WTC11 (cell line): ENCODE data around the gene TREM2. TPM values are rescaled to one million over a fixed set of nuclear protein-coding genes. Genes with fewer than 3 reads are reported as not detected.

ENCODE experiments used
- CBFB ChIP-seq: sonication (generic); formaldehyde crosslinking; IDR thresholded peaks from 2 replicates; pipeline ENCODE4 v1.8.1; 2022; ENCODE audit warnings: mild to moderate bottlenecking, low read depth, missing genetic modification reagents
- EMX1 ChIP-seq: fragments of 250-450 bp; sonication (Bioruptor Pico); IDR thresholded peaks from 2 replicates; pipeline ENCODE4 v1.8.0; 2021; ENCODE audit warnings: mild to moderate bottlenecking
- ETV6 ChIP-seq: sonication (generic); formaldehyde crosslinking; IDR thresholded peaks from 2 replicates; pipeline ENCODE4 v1.8.1; 2022; ENCODE audit warnings: mild to moderate bottlenecking, missing genetic modification reagents
- FOXK1 ChIP-seq: sonication (generic); formaldehyde crosslinking; IDR thresholded peaks from 2 replicates; pipeline ENCODE4 v1.8.0; 2022; ENCODE audit warnings: mild to moderate bottlenecking, moderate library complexity, missing genetic modification reagents
- NFATC4 ChIP-seq: fragments of 250-450 bp; sonication (Bioruptor Pico); IDR thresholded peaks from 2 replicates; pipeline ENCODE4 v1.9.0; 2021; ENCODE audit warnings: mild to moderate bottlenecking
- NR1H2 ChIP-seq: sonication (generic); formaldehyde crosslinking; IDR thresholded peaks from 2 replicates; pipeline ENCODE4 v1.9.0; 2021; ENCODE audit warnings: mild to moderate bottlenecking, moderate library complexity, missing genetic modification reagents
- PRRX2 ChIP-seq: fragments of 250-450 bp; sonication (Bioruptor Pico); IDR thresholded peaks from 2 replicates; pipeline ENCODE4 v1.8.0; 2021; ENCODE audit warnings: mild to moderate bottlenecking
- TEAD1 ChIP-seq: sonication (generic); formaldehyde crosslinking; IDR thresholded peaks from 2 replicates; pipeline ENCODE4 v1.8.0; 2022; ENCODE audit warnings: mild to moderate bottlenecking, missing genetic modification reagents
- ZBTB21 ChIP-seq: sonication (generic); formaldehyde crosslinking; IDR thresholded peaks from 2 replicates; pipeline ENCODE4 v1.8.1; 2023; ENCODE audit warnings: mild to moderate bottlenecking, missing genetic modification reagents, borderline replicate concordance
- ZNF219 ChIP-seq: sonication (generic); formaldehyde crosslinking; IDR thresholded peaks from 2 replicates; pipeline ENCODE4 v1.8.0; 2023; ENCODE audit warnings: missing genetic modification reagents, mild to moderate bottlenecking, borderline replicate concordance
- ZNF416 ChIP-seq: fragments of 250-450 bp; sonication (Bioruptor Pico); IDR thresholded peaks from 2 replicates; pipeline ENCODE4 v1.9.0; 2021; ENCODE audit warnings: mild to moderate bottlenecking, inconsistent platforms
- total RNA-seq: library from RNA; stranded (reverse); gene quantifications from 3 replicates; pipeline ENCODE4 v1.2.3, GENCODE V29; 2021
- TF ChIP-seq, protein P1 (sequence below): sonication (generic); formaldehyde crosslinking; IDR thresholded peaks from 2 replicates; pipeline ENCODE4 v1.8.0; 2022; ENCODE audit warnings: mild to moderate bottlenecking, missing genetic modification reagents
- TF ChIP-seq, protein P2 (sequence below): sonication (generic); formaldehyde crosslinking; IDR thresholded peaks from 2 replicates; pipeline ENCODE4 v1.8.1; 2022; ENCODE audit warnings: low read depth, missing genetic modification reagents, borderline replicate concordance
- TF ChIP-seq, protein P3 (sequence below): sonication (generic); formaldehyde crosslinking; IDR thresholded peaks from 2 replicates; pipeline ENCODE4 v1.8.0; 2022; ENCODE audit warnings: mild to moderate bottlenecking, missing genetic modification reagents
- TF ChIP-seq, protein P4 (sequence below): sonication (generic); formaldehyde crosslinking; IDR thresholded peaks from 2 replicates; pipeline ENCODE4 v1.8.1; 2023; ENCODE audit warnings: mild to moderate bottlenecking, missing genetic modification reagents
- TF ChIP-seq, protein P5 (sequence below): sonication (generic); formaldehyde crosslinking; IDR thresholded peaks from 2 replicates; pipeline ENCODE4 v1.8.1; 2023; ENCODE audit warnings: mild to moderate bottlenecking, missing genetic modification reagents
- TF ChIP-seq, protein P6 (sequence below): sonication (generic); formaldehyde crosslinking; IDR thresholded peaks from 2 replicates; pipeline ENCODE4 v1.8.1; 2022; ENCODE audit warnings: mild to moderate bottlenecking, missing genetic modification reagents, moderate library complexity, borderline replicate concordance
- TF ChIP-seq, protein P7 (sequence below): fragments of 250-450 bp; sonication (Bioruptor Pico); IDR thresholded peaks from 2 replicates; pipeline ENCODE4 v1.9.0; 2021; ENCODE audit warnings: mild to moderate bottlenecking, borderline replicate concordance
- TF ChIP-seq, protein P8 (sequence below): sonication (generic); formaldehyde crosslinking; IDR thresholded peaks from 2 replicates; pipeline ENCODE4 v1.8.0; 2022; ENCODE audit warnings: mild to moderate bottlenecking, missing genetic modification reagents
- TF ChIP-seq, protein P9 (sequence below): fragments of 250-450 bp; sonication (Bioruptor Pico); IDR thresholded peaks from 2 replicates; pipeline ENCODE4 v1.9.0; 2021; ENCODE audit warnings: mild to moderate bottlenecking
- TF ChIP-seq, protein P10 (sequence below): fragments of 250-450 bp; sonication (Bioruptor Pico); IDR thresholded peaks from 2 replicates; pipeline ENCODE4 v1.9.0; 2021; ENCODE audit warnings: mild to moderate bottlenecking

Gene TREM2
- total RNA-seq, 1 experiment from 2014 or later, result not detected

DNA sequence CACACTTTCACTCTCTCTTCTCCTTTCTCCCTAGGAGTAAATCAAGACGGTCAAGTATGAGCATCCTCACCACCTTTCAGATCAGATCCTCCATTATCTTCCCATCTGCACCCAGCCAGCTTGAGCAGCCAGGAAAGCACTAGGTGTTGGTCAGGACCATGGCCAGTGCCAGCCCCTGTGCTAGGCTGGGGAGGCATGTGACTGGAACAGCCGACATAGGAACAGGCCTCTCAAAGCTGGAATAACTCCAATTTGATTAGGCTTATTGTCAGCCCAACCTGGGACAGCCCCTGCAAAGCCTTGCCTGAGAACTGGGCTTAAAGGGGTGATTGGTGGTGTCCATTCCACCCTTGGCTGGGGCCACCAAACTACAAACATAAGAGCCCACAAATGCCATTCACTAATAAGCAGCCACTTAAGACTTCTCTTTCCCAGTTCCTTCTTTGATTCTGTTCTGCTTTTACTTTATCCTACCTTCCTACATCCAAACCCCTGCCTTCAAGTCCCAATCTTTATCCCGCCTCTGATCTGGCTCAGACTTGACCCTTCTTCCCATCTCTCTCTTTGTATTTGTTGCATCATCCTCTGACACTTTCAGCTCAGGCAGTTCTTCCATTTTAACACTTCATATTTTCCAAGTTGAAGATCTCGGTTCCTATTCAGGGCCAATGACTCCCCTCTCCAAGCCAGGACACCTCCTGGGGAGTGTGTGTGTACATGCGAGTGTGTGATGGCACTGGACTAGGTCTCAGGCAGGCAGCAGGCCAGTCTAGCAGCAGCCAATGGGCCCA is 4.5 kb upstream of the TREM2 start (continued):
- TF ChIP-seq CBFB (CRISPR knock-in tag) (no peak), ETV6 (CRISPR knock-in tag) (0 out of 2 replicates have a peak, but pooled peaks have one; percentile 46), TEAD1 (CRISPR knock-in tag) (peak; percentile 77), NFATC4 (CRISPR knock-in tag) (no peak), NR1H2 (no peak), ZNF219 (CRISPR knock-in tag) (0 out of 2 replicates have a peak, but pooled peaks have one; percentile 40), EMX1 (CRISPR knock-in tag) (no peak), PRRX2 (no peak), ZNF416 (CRISPR knock-in tag) (no peak), ZBTB21 (CRISPR knock-in tag) (no peak), FOXK1 (CRISPR knock-in tag) (no peak)
- TF ChIP-seq, protein P1, sequence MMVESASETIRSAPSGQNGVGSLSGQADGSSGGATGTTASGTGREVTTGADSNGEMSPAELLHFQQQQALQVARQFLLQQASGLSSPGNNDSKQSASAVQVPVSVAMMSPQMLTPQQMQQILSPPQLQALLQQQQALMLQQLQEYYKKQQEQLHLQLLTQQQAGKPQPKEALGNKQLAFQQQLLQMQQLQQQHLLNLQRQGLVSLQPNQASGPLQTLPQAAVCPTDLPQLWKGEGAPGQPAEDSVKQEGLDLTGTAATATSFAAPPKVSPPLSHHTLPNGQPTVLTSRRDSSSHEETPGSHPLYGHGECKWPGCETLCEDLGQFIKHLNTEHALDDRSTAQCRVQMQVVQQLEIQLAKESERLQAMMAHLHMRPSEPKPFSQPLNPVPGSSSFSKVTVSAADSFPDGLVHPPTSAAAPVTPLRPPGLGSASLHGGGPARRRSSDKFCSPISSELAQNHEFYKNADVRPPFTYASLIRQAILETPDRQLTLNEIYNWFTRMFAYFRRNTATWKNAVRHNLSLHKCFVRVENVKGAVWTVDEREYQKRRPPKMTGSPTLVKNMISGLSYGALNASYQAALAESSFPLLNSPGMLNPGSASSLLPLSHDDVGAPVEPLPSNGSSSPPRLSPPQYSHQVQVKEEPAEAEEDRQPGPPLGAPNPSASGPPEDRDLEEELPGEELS (CRISPR knock-in tag), result peak; percentile 71
- TF ChIP-seq, protein P2, sequence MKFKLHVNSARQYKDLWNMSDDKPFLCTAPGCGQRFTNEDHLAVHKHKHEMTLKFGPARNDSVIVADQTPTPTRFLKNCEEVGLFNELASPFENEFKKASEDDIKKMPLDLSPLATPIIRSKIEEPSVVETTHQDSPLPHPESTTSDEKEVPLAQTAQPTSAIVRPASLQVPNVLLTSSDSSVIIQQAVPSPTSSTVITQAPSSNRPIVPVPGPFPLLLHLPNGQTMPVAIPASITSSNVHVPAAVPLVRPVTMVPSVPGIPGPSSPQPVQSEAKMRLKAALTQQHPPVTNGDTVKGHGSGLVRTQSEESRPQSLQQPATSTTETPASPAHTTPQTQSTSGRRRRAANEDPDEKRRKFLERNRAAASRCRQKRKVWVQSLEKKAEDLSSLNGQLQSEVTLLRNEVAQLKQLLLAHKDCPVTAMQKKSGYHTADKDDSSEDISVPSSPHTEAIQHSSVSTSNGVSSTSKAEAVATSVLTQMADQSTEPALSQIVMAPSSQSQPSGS (CRISPR knock-in tag), result no peak
- TF ChIP-seq, protein P3, sequence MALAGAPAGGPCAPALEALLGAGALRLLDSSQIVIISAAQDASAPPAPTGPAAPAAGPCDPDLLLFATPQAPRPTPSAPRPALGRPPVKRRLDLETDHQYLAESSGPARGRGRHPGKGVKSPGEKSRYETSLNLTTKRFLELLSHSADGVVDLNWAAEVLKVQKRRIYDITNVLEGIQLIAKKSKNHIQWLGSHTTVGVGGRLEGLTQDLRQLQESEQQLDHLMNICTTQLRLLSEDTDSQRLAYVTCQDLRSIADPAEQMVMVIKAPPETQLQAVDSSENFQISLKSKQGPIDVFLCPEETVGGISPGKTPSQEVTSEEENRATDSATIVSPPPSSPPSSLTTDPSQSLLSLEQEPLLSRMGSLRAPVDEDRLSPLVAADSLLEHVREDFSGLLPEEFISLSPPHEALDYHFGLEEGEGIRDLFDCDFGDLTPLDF (CRISPR knock-in tag), result no peak
- TF ChIP-seq, protein P4, sequence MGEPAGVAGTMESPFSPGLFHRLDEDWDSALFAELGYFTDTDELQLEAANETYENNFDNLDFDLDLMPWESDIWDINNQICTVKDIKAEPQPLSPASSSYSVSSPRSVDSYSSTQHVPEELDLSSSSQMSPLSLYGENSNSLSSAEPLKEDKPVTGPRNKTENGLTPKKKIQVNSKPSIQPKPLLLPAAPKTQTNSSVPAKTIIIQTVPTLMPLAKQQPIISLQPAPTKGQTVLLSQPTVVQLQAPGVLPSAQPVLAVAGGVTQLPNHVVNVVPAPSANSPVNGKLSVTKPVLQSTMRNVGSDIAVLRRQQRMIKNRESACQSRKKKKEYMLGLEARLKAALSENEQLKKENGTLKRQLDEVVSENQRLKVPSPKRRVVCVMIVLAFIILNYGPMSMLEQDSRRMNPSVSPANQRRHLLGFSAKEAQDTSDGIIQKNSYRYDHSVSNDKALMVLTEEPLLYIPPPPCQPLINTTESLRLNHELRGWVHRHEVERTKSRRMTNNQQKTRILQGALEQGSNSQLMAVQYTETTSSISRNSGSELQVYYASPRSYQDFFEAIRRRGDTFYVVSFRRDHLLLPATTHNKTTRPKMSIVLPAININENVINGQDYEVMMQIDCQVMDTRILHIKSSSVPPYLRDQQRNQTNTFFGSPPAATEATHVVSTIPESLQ (CRISPR knock-in tag), result no peak
- TF ChIP-seq, protein P5, sequence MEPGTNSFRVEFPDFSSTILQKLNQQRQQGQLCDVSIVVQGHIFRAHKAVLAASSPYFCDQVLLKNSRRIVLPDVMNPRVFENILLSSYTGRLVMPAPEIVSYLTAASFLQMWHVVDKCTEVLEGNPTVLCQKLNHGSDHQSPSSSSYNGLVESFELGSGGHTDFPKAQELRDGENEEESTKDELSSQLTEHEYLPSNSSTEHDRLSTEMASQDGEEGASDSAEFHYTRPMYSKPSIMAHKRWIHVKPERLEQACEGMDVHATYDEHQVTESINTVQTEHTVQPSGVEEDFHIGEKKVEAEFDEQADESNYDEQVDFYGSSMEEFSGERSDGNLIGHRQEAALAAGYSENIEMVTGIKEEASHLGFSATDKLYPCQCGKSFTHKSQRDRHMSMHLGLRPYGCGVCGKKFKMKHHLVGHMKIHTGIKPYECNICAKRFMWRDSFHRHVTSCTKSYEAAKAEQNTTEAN (CRISPR knock-in tag), result no peak
- TF ChIP-seq, protein P6, sequence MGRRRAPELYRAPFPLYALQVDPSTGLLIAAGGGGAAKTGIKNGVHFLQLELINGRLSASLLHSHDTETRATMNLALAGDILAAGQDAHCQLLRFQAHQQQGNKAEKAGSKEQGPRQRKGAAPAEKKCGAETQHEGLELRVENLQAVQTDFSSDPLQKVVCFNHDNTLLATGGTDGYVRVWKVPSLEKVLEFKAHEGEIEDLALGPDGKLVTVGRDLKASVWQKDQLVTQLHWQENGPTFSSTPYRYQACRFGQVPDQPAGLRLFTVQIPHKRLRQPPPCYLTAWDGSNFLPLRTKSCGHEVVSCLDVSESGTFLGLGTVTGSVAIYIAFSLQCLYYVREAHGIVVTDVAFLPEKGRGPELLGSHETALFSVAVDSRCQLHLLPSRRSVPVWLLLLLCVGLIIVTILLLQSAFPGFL, result no peak
- TF ChIP-seq, protein P7, sequence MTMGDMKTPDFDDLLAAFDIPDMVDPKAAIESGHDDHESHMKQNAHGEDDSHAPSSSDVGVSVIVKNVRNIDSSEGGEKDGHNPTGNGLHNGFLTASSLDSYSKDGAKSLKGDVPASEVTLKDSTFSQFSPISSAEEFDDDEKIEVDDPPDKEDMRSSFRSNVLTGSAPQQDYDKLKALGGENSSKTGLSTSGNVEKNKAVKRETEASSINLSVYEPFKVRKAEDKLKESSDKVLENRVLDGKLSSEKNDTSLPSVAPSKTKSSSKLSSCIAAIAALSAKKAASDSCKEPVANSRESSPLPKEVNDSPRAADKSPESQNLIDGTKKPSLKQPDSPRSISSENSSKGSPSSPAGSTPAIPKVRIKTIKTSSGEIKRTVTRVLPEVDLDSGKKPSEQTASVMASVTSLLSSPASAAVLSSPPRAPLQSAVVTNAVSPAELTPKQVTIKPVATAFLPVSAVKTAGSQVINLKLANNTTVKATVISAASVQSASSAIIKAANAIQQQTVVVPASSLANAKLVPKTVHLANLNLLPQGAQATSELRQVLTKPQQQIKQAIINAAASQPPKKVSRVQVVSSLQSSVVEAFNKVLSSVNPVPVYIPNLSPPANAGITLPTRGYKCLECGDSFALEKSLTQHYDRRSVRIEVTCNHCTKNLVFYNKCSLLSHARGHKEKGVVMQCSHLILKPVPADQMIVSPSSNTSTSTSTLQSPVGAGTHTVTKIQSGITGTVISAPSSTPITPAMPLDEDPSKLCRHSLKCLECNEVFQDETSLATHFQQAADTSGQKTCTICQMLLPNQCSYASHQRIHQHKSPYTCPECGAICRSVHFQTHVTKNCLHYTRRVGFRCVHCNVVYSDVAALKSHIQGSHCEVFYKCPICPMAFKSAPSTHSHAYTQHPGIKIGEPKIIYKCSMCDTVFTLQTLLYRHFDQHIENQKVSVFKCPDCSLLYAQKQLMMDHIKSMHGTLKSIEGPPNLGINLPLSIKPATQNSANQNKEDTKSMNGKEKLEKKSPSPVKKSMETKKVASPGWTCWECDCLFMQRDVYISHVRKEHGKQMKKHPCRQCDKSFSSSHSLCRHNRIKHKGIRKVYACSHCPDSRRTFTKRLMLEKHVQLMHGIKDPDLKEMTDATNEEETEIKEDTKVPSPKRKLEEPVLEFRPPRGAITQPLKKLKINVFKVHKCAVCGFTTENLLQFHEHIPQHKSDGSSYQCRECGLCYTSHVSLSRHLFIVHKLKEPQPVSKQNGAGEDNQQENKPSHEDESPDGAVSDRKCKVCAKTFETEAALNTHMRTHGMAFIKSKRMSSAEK (CRISPR knock-in tag), result no peak
- TF ChIP-seq, protein P8, sequence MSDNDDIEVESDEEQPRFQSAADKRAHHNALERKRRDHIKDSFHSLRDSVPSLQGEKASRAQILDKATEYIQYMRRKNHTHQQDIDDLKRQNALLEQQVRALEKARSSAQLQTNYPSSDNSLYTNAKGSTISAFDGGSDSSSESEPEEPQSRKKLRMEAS (CRISPR knock-in tag), result peak; percentile 57; the same call in 1 of the 2 replicates
- TF ChIP-seq, protein P9, sequence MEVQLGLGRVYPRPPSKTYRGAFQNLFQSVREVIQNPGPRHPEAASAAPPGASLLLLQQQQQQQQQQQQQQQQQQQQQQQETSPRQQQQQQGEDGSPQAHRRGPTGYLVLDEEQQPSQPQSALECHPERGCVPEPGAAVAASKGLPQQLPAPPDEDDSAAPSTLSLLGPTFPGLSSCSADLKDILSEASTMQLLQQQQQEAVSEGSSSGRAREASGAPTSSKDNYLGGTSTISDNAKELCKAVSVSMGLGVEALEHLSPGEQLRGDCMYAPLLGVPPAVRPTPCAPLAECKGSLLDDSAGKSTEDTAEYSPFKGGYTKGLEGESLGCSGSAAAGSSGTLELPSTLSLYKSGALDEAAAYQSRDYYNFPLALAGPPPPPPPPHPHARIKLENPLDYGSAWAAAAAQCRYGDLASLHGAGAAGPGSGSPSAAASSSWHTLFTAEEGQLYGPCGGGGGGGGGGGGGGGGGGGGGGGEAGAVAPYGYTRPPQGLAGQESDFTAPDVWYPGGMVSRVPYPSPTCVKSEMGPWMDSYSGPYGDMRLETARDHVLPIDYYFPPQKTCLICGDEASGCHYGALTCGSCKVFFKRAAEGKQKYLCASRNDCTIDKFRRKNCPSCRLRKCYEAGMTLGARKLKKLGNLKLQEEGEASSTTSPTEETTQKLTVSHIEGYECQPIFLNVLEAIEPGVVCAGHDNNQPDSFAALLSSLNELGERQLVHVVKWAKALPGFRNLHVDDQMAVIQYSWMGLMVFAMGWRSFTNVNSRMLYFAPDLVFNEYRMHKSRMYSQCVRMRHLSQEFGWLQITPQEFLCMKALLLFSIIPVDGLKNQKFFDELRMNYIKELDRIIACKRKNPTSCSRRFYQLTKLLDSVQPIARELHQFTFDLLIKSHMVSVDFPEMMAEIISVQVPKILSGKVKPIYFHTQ, result no peak
- TF ChIP-seq, protein P10, sequence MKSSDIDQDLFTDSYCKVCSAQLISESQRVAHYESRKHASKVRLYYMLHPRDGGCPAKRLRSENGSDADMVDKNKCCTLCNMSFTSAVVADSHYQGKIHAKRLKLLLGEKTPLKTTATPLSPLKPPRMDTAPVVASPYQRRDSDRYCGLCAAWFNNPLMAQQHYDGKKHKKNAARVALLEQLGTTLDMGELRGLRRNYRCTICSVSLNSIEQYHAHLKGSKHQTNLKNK, result no peak
